Measurements from ENCODE around the gene ST8SIA3.

DNA sequence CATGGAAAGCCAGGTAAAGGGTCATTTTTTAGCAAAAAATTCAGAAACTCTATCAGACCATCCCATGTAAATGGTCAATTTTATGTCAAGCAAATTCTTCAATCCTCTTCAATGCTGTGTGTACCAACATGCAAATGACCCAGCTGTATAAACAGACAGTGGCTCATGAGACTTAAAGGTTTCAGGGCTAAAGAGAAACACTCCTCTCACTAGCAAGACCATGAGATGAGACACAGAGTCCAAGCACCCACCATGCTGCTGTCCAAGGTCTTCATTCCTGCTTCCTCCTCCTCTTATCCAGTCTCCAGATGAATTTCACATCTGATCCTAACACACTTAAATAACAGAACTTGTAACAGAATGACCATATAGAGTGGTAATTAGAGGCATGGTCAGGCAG lies 52.0 kb downstream of the ST8SIA3 start:
- TF ChIP-seq, protein P1, sequence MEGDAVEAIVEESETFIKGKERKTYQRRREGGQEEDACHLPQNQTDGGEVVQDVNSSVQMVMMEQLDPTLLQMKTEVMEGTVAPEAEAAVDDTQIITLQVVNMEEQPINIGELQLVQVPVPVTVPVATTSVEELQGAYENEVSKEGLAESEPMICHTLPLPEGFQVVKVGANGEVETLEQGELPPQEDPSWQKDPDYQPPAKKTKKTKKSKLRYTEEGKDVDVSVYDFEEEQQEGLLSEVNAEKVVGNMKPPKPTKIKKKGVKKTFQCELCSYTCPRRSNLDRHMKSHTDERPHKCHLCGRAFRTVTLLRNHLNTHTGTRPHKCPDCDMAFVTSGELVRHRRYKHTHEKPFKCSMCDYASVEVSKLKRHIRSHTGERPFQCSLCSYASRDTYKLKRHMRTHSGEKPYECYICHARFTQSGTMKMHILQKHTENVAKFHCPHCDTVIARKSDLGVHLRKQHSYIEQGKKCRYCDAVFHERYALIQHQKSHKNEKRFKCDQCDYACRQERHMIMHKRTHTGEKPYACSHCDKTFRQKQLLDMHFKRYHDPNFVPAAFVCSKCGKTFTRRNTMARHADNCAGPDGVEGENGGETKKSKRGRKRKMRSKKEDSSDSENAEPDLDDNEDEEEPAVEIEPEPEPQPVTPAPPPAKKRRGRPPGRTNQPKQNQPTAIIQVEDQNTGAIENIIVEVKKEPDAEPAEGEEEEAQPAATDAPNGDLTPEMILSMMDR (IDR thresholded peaks at IDR 0.05): no peak
- TF ChIP-seq EP300 (IDR thresholded peaks at IDR 0.05): no peak
- no peak for TF ChIP-seq POLR2A (IDR thresholded peaks at IDR 0.05)
